Brain pericyte (primary cell): ENCODE measurements around the gene GDA.

Experiments
- DNase-seq: peaks from one replicate; pipeline ENCODE4 v3.0.0-alpha.2; 2012; ENCODE audit warnings: low read depth, low spot score

GDA gene

DNA sequence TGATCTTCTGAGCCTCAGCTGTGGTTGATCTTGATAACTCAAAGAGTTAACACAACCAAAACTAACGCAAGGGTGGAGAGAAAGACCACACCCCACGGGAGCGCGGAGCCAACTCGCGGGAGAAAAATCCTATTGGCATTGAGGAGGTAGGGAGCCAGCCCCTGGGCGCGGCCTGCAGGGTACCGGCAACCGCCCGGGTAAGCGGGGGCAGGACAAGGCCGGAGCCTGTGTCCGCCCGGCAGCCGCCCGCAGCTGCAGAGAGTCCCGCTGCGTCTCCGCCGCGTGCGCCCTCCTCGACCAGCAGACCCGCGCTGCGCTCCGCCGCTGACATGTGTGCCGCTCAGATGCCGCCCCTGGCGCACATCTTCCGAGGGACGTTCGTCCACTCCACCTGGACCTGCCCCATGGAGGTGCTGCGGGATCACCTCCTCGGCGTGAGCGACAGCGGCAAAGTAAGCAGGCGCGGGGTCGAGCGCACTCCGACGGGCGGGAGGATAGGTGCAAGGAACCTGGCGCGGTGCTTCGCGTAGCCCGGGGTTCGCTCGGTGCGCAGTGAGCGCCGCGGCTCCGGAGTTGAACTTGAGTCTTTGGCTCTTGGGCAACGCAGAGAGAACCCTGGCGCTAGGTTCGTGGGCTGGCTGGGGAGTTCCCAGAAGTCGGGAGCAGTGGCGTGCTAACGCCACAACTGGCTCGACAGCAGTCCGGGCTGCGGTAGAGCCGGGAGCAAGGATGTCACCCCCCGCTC, at the start of gene GDA:
TSS of gene GDA (plus strand) at position 210 of the 745 bp plus-strand sequence. CDS start at position 330, 120 bp downstream.
- DNase-seq = no peak

DNA sequence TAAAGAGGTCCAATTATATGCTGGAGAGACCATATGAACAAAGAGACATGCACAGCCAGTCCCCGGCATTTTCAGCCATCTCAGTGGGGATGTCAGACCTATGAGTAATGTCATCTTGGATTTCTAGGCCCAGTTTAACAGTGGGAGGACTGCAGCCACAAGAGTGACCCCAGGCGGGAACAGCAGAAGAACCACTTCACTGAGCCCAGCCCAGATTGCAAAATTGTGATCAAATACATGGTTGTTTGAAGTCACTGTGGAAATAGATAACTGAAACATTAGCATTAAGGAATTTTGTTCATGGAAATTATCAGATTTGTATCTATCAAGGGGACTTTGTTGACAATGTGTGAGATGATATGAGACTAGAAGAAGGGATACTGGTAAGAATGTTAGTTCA, 46.7 kb upstream of the GDA start:
- DNase-seq = no peak

DNA sequence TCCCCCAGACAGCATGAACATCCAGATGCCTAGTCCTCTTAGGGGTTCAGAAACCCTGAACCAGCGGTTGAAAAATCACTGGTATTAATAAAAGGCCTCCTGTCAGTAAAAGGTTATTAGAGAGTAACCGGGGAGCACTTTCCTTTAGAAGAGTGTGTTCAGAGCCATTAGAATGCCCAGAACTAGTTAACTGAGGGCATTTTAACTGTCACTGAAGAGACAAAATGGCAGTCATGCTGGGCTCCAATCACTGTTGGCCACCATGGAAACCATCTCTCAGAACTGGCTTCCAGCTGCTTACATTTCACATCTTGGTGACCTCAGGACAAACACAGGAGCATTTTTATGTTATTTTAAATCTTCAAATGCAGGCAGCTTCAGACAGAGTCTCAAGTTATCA, 36.2 kb upstream of the GDA start:
- DNase-seq = no peak

DNA sequence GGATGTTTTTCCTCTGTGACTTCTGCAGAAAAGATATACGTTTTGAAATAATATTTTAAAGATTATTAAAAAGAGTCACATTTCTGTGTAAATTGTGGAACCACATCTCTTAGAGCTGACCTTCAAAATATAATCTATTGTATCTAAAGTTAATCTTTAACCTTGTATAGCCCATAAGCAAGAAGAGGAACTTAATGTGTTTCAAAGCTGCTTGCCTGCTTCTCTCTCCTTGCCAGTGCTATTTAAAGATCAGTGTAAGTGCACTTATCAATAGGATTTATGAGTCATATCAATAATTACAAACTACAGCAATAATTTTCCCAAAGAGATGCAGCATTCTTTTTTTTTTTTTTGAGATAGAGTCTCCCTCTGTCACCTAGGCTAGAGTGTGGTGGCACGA, 29.4 kb upstream of the GDA start:
- no peak for DNase-seq

DNA sequence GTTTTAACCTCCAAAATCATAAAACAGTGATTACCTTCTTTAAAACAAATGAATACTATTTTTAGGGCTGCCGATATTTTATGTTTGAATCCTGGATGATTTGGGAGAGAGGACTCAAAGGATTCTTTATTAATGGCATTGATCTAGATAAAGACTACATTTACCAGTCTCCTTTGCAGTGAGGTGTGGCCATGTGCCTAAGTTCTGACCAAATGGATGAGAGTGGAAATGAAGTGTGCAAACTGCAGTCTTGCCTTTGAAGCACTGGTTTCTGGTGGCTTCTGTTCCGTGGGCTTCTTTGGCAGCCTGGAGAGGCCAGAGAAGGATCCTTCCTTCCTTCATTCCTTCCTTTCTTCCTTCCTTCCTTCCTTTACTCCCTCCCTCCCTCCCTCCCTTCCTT, 24.3 kb upstream of the GDA start:
- no peak for DNase-seq

DNA sequence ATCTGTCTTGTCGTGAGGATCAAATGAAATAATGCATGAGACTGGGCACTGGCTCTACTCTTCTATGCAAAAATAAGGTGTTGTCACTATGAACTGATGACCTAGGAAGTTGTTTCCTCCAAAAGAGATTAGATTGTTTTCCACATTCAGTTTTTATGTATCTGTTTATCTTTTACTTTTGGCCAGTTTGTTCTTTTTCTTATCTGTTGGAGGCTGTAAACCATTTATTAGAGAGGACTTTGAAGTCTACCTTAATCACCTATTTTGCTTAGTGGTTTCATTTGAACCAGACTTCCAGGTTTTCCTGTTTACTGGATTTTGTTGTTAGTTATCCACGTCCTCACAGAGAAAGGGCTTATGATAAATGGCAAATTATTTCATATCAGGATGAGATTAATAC, 21.5 kb upstream of the GDA start:
- DNase-seq = no peak

DNA sequence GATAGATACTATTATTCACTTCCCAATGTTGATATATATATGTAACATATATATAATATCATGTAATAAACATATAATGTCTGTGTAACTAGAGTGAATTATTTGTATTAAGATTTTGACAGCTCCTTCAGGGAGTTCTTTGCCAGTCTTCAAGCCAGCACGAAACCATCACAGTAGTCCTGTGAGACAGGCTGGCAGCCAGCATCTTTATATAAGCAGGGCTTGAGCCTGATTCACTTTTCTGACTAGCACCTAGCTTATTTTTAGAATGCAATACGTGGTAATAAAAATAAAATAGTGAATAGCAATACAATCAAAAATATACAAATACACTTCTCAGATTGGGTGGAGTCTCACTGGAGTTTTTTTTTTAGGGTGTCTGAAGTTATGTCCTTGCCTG, 20.7 kb upstream of the GDA start:
- DNase-seq = no peak

DNA sequence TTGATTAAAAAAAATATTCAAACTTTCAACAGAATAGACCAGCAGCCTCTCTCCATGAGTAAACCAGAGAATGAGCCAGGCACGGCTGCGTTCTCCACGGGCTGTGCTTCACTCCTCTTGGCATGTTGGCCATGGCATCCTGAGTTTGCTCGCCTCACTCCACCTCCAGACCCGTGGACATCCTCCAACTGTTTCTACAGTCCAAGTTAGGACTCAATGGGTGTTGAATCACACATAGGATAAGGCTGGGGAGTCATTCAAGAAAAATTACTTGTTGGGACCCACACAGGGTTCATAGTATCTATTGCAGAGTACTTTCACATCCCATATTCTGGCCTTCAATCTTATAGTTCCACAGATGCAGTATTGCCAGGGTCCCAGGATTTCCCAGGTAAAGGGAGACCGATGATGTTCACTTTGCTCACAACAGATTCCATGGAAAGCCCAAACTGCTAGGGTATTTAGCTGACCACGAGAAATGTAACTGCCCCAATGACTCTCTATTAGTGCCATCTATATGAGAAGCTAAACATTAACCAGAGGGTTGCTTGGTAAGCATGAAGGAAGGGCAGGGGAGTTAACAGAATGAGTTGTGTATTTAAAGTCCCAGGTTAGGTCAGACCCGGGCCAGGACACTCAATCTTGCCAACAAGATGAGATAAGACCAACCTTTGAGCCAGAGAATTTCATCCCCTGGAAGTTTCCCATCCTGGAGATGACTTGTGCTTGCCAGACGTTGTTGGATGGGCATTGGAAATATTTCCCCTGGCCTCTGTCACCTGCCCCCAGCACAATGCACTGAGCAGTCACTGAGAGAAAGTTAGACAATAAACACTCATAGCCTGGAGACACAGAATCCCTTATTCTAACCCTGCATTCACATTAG, 19.7 kb upstream of the GDA start:
- no peak for DNase-seq

DNA sequence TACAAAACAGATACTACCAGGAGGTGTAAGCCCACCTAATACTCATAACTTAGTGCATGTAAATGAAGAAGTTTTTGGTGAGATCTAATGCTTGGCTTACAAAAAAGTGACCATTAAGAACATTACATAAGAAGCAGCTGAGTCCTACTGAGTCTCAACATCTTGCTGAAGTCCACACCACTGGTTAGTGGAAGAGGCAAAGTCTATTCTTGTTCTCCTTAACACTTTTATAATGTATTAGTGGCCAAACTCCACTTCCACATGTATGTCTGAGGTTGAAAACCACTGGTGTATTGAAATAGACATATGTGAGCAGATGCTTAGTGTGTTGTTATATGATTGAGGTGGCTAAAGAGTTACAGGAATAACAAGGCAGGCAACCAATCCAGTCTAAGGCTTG, 18.9 kb upstream of the GDA start:
- DNase-seq = no peak

DNA sequence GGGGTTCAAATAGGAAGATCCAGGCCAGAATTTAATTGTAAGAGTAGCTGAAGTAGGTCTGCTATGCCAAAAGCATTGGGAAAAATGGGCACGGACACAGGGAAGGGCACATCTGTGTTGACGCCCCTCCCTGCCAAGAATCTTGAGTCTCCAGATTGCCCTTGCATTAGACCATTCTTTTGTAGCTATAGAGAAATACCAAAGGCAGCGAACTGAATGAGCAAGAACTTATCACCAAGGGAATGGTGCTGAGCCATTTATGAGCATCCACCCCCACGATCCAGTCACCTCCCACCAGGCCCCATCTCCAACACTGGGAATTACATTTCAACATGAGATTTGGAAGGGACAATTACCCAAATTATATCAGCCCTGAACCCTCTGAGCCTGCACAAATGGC, 18.0 kb upstream of the GDA start:
- no peak for DNase-seq

DNA sequence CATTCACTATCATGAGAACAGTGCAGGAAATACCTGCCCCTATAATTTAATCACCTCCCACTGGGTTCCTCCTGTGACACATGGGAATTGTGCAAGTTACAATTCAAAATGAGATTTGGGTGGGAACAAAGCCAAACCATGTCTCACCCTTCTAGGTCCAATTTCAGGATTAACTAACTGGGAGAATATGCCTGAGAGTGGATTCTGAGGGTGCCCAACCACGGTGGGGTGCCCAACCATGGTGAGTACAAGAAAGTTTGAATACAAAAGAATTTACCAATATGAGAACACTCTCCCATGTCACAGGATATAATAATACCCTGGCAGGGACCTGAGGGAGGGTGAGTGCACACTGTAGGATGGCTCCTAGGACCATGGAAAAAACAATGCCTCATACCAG, 17.2 kb upstream of the GDA start:
- DNase-seq = no peak

DNA sequence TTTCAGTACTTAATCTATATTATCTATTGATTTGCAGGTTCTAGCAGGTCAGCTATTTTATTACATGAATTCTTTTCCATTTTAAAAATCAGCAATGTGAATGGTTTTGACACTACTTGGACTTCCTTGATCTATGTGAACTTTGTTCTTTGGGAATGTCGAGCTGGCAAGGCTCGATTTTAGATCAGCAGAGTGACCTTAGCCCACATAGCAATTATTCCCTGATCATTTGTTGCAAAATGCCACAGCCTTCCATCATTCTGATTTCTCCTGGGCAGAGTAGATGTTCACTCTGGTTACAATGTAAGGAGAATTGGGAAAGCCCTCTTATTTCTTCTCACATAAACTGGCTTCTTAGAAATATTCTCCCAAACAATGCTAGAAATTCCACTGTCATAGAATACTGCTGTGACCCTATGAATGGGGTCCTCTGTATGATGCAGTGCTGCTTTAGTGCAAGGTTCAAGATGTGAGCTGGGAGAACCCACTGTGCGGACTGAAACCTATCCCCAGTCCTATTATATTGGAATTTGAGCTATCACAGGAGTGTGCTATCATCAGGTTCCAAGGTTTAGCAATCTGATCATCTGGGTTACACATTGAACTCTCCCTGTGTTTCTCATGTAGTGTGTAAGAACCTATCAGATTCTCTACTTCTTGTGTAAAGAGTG, 15.7 kb upstream of the GDA start:
- no peak for DNase-seq

DNA sequence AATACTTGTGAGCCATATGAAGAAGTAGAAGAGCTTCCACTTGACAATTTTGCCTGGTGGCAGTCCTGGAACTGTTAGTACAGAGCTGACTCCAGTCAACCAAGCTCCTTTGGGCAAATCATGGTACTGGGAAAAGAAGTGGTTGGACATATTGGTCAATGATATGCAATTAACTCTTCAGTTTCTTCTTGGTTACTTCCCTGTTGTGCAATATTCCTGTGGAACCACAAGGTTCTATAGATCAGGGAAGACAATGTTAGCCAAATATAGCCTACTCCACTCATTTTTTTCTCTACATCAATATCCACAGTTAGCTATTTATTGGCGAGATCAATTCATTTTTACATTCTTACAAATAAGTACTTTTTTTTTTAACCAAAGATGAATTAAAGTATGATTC, 14.4 kb upstream of the GDA start:
- DNase-seq = no peak

DNA sequence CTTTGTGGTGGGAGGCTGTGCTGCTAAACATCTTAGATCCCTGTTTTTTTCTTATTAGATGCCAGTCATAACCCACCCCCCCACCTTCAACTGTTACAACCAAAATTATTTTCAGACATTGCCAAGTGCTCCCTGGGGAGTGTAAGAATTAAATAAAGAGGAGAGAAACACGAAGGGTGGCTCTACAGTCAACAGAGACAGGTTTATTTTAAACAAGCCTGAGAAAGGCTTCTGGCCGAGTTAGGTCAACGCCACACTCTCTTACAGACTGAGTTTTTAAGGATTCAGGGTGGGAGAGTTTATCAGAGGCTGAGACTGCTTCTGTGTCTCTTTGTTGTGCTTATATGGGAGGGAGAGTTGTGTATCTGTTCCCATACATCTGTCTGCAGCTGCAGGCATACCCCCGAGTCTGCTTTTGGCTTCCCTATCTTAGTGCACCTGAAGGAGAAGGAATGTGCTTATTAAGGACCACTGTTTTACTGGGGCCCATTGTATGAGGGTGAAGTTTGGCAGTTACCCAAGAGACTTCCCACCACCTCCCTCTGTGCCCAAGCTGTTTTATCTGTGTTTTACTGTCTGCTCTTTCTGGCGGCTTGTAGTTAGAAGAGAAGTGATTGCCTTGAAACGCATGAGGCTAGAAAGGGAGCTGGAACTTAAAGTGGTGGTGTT, 11.4 kb upstream of the GDA start:
- DNase-seq = no peak

DNA sequence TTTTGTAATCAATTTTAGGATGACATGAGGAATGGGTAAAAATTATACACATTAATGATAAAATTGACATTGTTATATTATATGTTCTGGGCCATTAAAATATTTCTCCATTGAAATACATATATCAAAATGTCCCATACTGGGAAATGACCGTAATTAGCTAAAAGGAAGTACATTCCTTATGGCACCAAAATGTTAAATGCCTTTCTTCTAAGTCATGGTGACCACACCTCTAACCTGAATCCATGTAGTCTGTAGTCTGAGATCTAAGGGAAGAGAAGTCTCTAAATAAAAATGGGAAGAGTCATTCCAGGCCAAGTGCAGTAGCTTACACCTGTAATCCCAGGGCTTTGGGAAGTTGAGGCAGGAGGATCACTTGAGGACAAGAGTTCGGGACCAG, 10.0 kb upstream of the GDA start:
- no peak for DNase-seq

DNA sequence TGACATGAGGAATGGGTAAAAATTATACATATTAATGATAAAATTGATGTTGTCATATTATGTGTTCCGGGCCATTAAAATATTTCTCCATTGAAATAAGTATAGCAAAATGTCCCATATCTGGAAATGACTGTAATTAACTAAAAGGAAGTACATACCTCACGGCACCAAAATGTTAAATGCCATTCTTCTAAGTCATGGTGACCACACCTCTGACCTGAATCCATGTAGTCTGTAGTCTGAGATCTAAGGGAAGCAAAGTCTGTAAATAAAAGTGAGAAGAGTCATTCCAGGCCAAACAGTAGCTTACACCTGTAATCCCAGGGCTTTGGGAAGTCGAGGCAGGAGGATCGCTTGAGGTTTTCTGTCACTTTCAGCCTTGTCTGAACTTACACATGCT, 8.7 kb upstream of the GDA start:
- no peak for DNase-seq

DNA sequence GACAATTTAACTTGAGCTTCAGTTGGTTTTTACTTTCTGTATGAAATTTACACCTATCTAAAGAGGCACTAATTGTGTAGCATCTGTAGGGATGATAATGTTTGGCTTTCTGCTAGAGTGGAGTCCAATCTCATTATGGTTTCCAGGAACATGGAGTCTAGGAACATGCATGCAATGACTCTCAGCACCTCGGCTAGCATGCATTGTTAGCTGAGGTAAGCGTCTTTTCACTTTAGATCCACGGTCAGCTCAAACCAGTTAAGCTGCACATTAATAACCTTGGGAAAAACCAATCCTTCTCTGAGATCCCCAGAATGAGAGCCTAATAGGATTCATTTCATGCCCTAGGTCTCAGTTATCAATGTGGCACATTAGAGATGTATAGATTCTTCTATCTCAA, 7.8 kb upstream of the GDA start:
- DNase-seq = no peak

DNA sequence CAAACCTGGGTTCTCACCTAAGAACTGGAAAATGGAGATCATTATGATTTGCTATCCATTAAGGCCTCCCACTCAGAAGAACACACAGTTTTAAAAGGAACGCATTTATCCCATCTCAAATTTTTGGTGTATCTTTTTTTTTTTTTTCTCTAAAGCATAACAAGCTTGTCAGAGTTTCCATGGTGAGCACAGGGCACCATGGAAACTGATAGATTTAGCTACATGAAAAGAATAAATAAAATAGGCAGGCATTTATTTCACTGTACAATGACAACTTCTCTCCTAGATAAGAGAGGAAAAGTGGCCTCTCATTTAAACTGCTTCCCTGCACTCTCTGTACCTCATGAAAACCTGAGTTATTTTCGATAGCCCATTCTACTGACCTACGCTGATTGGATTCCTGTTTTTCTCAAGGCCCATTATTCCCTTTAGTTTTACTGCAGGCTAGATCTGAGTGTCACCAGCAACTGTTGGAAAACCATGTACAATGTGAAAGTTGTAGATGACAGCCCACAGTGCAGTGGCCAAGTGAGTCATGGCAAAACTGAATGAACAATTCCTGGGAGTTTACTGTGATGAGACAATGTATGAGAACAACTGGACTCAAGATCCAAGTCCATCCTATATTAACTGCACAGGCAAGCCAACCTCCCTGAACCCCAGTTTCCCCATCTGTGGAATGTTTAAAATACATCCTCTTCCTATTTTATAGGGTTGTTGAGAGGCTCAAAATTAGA, 4.3 kb upstream of the GDA start:
- DNase-seq = no peak

DNA sequence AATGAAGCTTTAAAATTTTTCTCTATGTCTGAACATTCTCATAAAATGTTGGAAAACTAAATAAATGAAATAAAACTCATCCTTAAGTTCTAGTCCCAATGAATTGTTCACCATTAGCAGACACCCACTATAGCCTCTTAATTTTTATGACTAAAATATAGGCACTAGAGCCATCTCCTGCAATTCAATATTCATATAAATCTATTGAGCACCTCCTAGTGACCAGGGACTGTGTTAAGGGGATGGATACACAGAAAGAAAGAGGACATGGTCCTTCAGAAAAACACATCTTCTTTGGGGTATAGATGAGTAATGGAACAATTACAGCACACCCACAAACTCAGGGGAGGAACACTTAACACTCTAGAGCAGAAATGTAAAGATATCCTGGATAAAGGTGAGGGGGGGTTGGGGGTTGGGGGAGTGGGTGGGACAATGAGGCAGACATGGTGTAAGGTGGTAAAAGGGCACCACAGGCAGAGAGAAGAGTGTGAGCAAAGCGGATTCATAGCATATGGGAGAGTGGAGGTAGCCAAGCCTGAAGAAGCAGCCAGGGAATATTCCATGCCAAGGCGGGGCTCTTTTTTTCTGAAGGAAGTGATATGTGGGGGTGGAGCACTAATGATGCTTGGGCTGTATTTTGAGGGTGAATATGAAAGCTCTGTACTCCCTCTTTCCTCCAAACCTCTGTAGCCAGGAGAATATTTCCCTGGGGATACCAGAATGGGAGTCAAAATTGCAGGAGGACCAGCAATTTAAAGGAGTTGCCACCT, 3.3 kb upstream of the GDA start:
- no peak for DNase-seq

DNA sequence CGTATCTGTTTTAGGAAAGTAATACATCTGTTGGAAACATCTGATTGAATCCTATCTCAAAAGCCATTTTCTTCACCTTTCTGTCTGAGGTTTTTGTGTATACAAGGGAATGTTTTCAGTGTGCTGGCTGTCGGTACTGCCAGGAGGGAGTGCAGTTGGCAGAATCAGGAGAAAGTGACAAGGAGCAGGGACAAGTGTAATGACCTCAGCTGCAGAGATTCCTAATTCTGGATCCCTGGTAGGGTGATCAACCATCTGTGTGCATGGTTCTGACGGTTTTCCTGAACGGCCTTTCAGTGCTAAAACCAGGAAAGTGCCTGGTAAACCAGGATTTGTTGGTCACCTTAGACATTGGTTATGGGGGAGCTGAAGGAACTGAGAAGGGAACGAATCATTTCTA, 1.6 kb upstream of the GDA start:
- DNase-seq = no peak

DNA sequence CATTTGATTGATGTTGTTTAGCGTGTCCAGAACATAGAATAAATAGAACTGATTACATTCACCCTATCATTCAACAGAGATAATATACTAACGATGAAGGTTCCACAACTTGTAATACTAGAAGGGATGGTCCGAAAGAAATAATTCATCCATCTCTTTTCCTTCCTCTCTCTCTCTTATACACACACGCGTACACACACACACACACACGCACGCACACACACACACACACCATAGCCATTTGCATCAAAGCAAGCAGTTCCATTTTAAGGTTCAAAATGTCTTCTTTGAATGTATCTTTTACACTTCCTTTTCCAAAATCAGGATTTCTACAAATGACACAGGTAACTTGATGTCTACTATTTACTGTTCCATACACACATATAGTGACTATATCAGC, 887 bp downstream of the GDA start:
- no peak for DNase-seq
